ENCODE results near the gene SF3B5. TPM values are rescaled to one million over a fixed set of nuclear protein-coding genes. Genes with fewer than 3 reads are reported as not detected.
"Not testable (repeated sequence)": the region's sequence is repeated elsewhere in the genome, so short reads cannot be mapped to it uniquely, and the experiment has no call there.

The SF3B5 gene
- total RNA-seq, 4 donors from 2014 or later: 46.6 to 166 (median 97.2) TPM

DNA sequence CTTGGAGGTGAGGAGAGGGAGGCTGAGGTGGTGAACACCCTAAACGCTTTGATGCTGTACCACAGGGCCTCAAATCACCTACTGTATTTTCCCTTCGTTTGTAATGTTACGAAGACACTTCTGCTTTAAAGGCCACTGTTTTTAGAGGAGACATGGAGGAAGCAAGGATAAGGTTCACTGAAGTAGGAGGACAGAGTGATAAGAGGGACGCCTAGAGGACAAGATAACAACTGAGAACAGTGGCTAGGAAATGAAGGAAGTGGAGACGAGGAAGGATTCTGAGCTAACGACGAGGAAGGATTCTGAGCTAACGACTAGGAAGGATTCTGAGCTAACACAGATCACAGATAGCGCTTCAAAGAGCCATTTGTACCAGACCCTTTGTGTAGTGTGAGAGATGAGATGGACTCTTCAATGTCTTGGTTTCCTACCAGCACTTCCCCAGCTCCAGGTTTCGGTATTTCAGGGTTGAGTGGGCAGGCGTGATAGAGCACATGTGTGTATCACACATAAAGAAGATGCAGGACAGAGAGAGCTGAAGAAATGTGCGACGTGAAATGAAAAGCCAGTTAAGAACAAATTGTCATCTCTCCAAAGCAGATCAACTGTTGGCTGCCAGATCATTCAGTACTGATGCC, 7.5 kb downstream of the SF3B5 start:
- TF ChIP-seq, protein P1, sequence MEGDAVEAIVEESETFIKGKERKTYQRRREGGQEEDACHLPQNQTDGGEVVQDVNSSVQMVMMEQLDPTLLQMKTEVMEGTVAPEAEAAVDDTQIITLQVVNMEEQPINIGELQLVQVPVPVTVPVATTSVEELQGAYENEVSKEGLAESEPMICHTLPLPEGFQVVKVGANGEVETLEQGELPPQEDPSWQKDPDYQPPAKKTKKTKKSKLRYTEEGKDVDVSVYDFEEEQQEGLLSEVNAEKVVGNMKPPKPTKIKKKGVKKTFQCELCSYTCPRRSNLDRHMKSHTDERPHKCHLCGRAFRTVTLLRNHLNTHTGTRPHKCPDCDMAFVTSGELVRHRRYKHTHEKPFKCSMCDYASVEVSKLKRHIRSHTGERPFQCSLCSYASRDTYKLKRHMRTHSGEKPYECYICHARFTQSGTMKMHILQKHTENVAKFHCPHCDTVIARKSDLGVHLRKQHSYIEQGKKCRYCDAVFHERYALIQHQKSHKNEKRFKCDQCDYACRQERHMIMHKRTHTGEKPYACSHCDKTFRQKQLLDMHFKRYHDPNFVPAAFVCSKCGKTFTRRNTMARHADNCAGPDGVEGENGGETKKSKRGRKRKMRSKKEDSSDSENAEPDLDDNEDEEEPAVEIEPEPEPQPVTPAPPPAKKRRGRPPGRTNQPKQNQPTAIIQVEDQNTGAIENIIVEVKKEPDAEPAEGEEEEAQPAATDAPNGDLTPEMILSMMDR (IDR thresholded peaks at IDR 0.05): no peak
- TF ChIP-seq POLR2A (IDR thresholded peaks at IDR 0.05): no peak
- no peaks in the 10 kb centered on the region for H3K27me3 ChIP-seq
- intact Hi-C loops (cut with DNase I; ENCODE audit: low total_unique reads): no loop called here
- H3K36me3 ChIP-seq: no peaks in the 10 kb centered on the region
- H3K9me3 ChIP-seq: no peaks in the 10 kb centered on the region
- no peak overlapping the region for H3K27ac ChIP-seq
- no peak for DNase-seq
- no peak overlapping the region for H3K4me3 ChIP-seq
- no peaks in the 10 kb centered on the region for H3K4me1 ChIP-seq

DNA sequence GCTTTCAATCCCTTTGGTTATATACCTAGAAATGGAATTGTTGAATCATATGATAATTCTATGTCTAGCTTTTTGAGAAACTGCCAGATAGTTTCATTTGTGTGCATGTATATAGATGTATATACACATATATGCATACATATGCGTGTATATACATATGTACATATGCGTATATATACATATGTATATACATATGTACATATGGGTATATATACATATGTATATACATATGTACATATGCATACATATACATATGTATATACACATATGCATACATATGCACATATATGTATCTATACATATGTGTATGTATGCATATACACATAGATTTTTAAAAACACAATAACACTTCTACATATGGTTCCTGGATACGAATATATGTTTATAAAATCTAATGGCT, 8.4 kb downstream of the SF3B5 start:
- H3K27me3 ChIP-seq: no peaks in the 10 kb centered on the region

DNA sequence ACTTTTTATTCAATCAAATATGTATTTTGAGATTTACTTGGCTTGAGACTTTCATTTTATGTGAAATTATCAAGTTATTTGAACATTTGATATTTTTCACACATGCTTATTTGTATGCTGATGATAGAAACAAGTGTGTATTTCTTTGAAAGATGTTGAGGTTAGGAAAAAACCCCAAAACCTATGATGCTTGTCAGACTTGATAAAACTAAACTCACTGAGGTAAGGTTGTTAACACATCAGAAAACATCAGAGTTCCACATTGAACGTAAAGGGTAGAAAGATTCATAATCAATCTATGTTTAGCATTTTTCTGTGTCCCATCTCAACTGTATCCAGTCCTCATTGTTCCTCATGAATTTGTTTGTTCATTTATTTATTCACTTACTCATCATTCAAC, 12.2 kb downstream of the SF3B5 start:
- no peaks in the 10 kb centered on the region for H3K4me1 ChIP-seq
- H3K27ac ChIP-seq: no peak overlapping the region
- no peak for DNase-seq
- intact Hi-C loops (cut with DNase I; ENCODE audit: low total_unique reads): no loop called here
- no peaks in the 10 kb centered on the region for H3K9me3 ChIP-seq
- H3K4me3 ChIP-seq: no peak overlapping the region
- TF ChIP-seq, protein P1 (IDR thresholded peaks at IDR 0.05): no peak
- no peak for TF ChIP-seq POLR2A (IDR thresholded peaks at IDR 0.05)
- H3K36me3 ChIP-seq: no peaks in the 10 kb centered on the region
- no peaks in the 10 kb centered on the region for H3K27me3 ChIP-seq

More for the DNA sequence above, 8.4 kb downstream of the SF3B5 start:
- no peak for TF ChIP-seq POLR2A (IDR thresholded peaks at IDR 0.05)
- TF ChIP-seq, protein P1 (IDR thresholded peaks at IDR 0.05): no peak
- no peak for DNase-seq
- no peaks in the 10 kb centered on the region for H3K36me3 ChIP-seq
- H3K9me3 ChIP-seq: no peaks in the 10 kb centered on the region
- no peak overlapping the region for H3K4me3 ChIP-seq
- H3K4me1 ChIP-seq: no peaks in the 10 kb centered on the region
- intact Hi-C loops (cut with DNase I; ENCODE audit: low total_unique reads): no loop called here
- no peak overlapping the region for H3K27ac ChIP-seq

DNA sequence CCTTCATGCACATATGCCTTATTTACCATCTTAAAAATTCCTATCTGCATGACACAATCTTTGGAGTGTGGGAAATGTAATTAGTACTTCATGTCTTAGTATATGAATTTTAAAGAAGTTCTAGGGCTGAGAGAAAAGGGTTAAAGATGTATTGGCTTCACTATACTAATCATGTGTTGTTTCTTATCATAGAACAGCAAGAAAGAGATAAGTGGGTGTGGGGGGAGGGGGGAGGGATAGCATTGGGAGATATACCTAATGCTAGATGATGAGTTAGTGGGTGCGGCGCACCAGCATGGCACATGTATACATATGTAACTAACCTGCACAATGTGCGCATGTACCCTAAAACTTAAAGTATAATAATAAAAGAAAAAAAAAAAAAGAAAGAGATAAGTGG, 13.0 kb downstream of the SF3B5 start:
- H3K9me3 ChIP-seq; H3K4me1 ChIP-seq; H3K27me3 ChIP-seq; H3K27ac ChIP-seq; intact Hi-C loops (cut with DNase I; ENCODE audit: low total_unique reads); H3K4me3 ChIP-seq; DNase-seq; H3K36me3 ChIP-seq: not testable (repeated sequence)

DNA sequence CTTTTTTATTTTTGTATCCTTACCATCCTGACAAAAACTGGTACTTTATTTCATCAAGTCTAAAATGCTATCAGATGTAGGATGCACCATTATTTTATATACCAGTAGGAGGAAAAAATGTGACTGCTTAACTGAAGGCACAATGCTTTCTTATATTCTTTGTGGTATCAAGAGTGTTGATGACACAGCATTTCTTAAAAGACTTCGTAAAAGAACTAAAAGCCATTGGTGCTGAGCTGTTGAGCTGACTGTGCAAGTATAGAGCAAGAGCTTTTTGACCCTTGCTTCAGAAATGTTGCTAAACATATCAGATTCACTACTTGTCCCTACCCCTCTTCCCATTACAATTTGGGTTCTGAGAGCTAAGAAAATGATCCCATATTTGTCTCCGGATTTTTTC, 17.5 kb downstream of the SF3B5 start:
- no peaks in the 10 kb centered on the region for H3K27me3 ChIP-seq
- H3K27ac ChIP-seq: no peak overlapping the region
- TF ChIP-seq, protein P1 (IDR thresholded peaks at IDR 0.05): no peak
- TF ChIP-seq POLR2A (IDR thresholded peaks at IDR 0.05): no peak
- H3K9me3 ChIP-seq: no peaks in the 10 kb centered on the region
- no peak for DNase-seq
- no peaks in the 10 kb centered on the region for H3K36me3 ChIP-seq
- no peaks in the 10 kb centered on the region for H3K4me1 ChIP-seq
- H3K4me3 ChIP-seq: no peak overlapping the region
- intact Hi-C loops (cut with DNase I; ENCODE audit: low total_unique reads): no loop called here

DNA sequence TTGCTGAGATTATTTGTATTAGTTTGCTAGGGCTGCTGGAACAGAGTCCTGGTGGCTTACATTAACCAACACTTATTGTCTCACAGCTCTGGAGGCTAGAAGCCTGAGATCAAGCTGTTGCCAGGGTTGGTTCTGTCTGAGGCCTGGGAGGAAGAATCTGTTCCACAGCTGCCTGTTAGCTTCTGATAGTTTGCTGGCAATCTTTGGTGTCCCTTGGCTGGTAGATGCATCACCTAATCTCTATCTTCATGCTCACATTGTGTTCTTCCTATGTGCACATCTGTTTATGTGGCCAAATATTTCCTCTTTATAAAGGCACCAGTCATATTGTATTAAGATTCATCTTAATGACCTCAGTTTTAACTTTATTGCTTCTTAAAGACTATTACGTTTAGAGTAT, 19.5 kb downstream of the SF3B5 start:
- peaks cover 0 to 3% of the 10 kb centered on the region in 2 donors for H3K27me3 ChIP-seq
- DNase-seq: no peak
- no peak overlapping the region for H3K27ac ChIP-seq
- no peak for TF ChIP-seq POLR2A (IDR thresholded peaks at IDR 0.05)
- TF ChIP-seq, protein P1 (IDR thresholded peaks at IDR 0.05): no peak
- no peaks in the 10 kb centered on the region for H3K9me3 ChIP-seq
- no peaks in the 10 kb centered on the region for H3K36me3 ChIP-seq
- no peak overlapping the region for H3K4me3 ChIP-seq
- H3K4me1 ChIP-seq: no peaks in the 10 kb centered on the region
- intact Hi-C loops (cut with DNase I; ENCODE audit: low total_unique reads): no loop called here

Measured in uterus (tissue), 4 donors.